H1 (cell line): Measurements from ENCODE around the gene ABI1. TPM values are rescaled to one million over a fixed set of nuclear protein-coding genes. Genes with fewer than 3 reads are reported as not detected.

Source experiments
- ATF3 ChIP-seq: IDR thresholded peaks from 2 replicates; pipeline ENCODE4 v1.6.1; 2011; ENCODE audit warnings: low read depth, mild to moderate bottlenecking, low read length; ENCODE audit not compliant: insufficient read depth
- CEBPB ChIP-seq: IDR thresholded peaks from 2 replicates; pipeline ENCODE4 v1.6.1; 2012; ENCODE audit warnings: low read depth, low read length
- CTBP2 ChIP-seq: IDR thresholded peaks from 2 replicates; pipeline ENCODE4 v1.7.0; 2011; ENCODE audit warnings: borderline replicate concordance, mild to moderate bottlenecking, moderate library complexity, mixed read lengths, low read length; ENCODE audit not compliant: insufficient read depth, insufficient read length
- HDAC6 ChIP-seq: IDR thresholded peaks from one replicate; pipeline ENCODE4 v1.7.1; 2012; ENCODE audit warnings: low read depth, mild to moderate bottlenecking, inconsistent platforms, low read length, moderate library complexity
- NRF1 ChIP-seq: IDR thresholded peaks from 2 replicates; pipeline ENCODE4 v1.6.1; 2011; ENCODE audit warnings: mild to moderate bottlenecking, low read depth, low read length, improper control_type of control experiment
- SP2 ChIP-seq: IDR thresholded peaks from 2 replicates; pipeline ENCODE4 v1.6.1; 2012; ENCODE audit warnings: mild to moderate bottlenecking, low read length, inconsistent platforms
- polyA plus RNA-seq, 7 experiments: library from polyadenylated mRNA; depleted of rRNA in 3 of 7; stranded (reverse) in 5 of 7; unstranded in 2 of 7; fragments of >200 nt in 5 of 7; fragments of 200-250 nt in 2 of 7; gene quantifications; 1 replicate in 5 of 7; 2 replicates in 1 of 7; 4 replicates in 1 of 7; pipeline versions ENCODE4 v1.2.1 to v1.2.3, GENCODE V29; 2011 to 2013; ENCODE audit warnings: missing spikeins in 2 of 7, mixed read lengths in 2 of 7
- total RNA-seq: library from RNA; stranded (reverse); fragmentation: NEBNext Ultra II Directional; extraction: Animal tissue kit (Norgen Biotek cat#: 25700); gene quantifications from 2 replicates; pipeline ENCODE4 v1.2.1, GENCODE V29; 2021

Gene ABI1
- total and polyA plus RNA-seq, 2 of the 8 experiments (the other 6 are each of a cell fraction or from before 2014, with no cell fraction given) = 35.4 to 37.0 TPM

GRCh38 chr10:26717476-26717875 is 143.3 kb downstream of the ABI1 start (continued):
- TF ChIP-seq HDAC6 = no peak
- TF ChIP-seq CTBP2 = no peak
- TF ChIP-seq SP2 = no peak
- TF ChIP-seq CEBPB = no peak
- TF ChIP-seq ATF3 = no peak
- TF ChIP-seq NRF1 = no peak
